GM10266 (cell line): ENCODE data around the gene TRPT1.

ENCODE experiments used
- DNase-seq: peaks from one replicate; pipeline ENCODE4 v3.0.0; 2012; ENCODE audit errors: extremely low spot score
- CTCF ChIP-seq: IDR thresholded peaks from 2 replicates; pipeline ENCODE4 v1.5.1; 2012; ENCODE audit warnings: mild to moderate bottlenecking, low read depth; ENCODE audit not compliant: control insufficient read depth, insufficient read depth; ENCODE audit errors: missing control alignments

The TRPT1 gene

DNA sequence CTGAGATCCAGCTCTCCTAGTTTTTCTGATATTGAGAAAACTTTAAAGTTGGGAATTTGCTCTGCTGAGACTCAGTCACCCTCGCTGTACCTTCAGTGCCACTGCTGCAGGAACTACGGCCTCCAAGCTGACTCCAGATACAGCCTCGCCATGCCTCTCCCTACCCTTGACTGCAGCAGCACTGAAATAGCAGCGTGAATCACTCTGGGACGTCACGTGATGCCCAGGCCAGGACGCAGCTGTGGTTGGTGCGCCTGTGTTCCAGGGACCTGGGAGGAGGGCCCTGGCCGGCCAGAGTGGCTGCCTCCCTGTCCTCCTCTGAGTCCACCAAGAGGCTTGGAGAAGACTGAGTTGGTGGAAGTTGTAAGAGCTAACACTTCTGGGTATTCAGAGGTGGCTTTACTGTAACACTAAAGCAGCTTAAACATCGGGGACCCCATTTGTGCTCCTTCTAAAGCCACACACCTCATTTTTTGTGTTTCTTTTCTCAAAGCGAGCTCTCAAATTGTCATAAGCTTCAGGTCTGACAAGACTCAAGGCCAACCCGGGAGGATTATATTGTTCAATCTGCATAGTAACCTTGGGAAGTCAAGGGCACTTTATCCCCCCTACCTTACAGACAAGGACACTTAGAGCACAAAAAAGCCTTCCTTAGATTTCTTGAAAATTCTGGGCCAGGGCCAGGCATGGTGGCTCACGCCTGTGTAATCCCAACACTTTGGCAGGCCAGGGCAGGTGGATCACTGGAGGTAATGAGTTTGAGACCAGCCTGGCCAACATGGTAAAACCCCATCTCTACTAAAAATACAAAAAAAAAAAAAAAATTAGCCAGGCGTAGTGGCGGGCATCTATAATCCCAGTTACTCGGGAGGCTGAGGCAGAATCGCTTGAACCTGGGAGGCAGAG, 44.2 kb downstream of the TRPT1 start:
- TF ChIP-seq CTCF, result no peak
- peak; percentile 74 for DNase-seq

- no peak for DNase-seq
- no peak for TF ChIP-seq CTCF
Observed at GRCh38 chr11:64180891-64181290, 45.1 kb downstream of the TRPT1 start.

DNA sequence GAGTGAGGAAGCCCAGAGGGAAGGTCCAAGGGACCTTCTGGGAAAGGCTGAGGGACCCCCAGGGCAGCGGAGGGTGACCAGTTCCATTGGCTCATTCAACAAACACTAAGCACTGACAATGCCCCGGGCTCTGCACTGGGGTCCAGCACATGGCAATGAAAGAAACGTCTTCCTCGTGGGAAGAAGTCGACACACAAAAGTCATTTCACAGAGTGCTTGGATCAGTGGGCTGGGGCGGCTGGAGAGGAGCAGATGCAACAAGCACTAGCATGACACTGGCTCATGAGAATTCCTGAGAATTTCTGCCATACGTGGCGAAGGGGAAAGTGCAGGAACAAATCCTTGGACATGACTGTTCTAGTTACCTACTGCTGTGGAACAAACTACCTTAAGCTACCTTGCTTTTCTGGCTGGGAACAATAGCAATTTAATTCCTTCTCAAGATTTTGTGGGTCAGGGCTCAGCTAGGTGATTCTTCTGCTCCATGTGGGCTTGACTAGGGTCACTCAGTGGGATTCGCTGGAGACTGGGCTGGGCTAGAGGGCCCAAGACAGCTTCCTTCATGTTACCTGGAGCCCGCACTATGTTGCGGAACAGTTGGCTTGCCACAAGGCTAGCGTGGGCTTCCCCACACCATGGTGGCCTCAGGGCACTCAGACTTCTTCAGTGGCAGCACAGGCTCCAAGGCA, 46.9 kb downstream of the TRPT1 start:
- no peak for DNase-seq
- no peak for TF ChIP-seq CTCF

GRCh38 chr11:64178203-64178602, 47.8 kb downstream of the TRPT1 start:
- no peak for TF ChIP-seq CTCF
- no peak for DNase-seq

GRCh38 chr11:64176751-64177150, 49.2 kb downstream of the TRPT1 start:
- no peak for TF ChIP-seq CTCF
- DNase-seq, result no peak
